T-helper 1 cell (primary cell): ENCODE data around the gene RAB7B.

Source experiments
- DNase-seq, 5 donors: peaks; one replicate each; pipeline ENCODE4 v3.0.0-alpha.2; 2012 to 2020

The RAB7B gene

DNA sequence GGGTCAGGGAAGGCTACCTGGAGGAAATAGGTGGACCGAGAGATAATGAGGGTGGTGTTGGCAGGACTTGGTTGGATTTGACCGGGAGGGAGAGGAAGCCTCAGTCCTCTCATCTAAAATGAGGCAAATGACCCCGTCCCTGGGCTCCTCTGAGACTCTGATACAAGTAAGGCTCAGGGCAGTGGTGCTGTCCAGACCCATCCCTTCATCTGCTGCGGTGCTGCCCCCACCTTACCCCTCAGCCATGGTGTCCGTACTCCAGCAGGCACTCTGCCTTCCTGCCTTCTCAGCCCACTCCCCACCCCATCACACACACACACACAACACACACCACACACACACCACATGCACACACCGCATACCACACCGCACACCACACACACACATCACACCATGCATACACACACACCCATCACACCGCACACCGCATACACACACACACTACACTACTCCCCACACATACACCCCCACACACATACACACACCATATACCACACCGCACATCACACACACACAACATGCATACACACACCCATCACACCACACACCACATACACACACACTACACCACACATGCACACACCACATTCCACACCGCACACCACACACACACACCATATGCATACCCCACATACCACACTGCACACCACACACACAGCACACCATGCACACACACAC lies 30.6 kb downstream of the RAB7B start:
- no peak for DNase-seq

GRCh38 chr1:205972081-205972480 lies 31.1 kb downstream of the RAB7B start:
- no peak for DNase-seq

DNA sequence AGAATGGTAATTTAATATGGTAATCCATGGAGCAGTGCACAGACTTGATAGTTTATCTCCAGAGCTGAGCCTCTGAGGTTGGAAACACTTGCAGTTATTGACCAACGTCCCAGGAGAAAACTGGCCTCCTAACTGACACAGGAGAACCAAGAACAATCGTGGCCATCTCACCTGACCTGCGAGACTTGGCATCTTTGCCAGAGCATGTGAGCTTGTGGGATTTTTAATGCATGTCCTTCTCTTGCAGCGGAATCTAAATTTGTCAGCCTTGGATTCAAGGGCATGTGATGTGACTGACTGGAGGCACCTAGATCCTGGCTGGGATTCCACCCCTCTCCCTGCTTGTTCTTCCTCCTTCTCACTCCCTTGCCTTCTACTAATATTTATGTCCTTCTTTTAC lies 32.1 kb downstream of the RAB7B start:
- DNase-seq: no peak

DNA sequence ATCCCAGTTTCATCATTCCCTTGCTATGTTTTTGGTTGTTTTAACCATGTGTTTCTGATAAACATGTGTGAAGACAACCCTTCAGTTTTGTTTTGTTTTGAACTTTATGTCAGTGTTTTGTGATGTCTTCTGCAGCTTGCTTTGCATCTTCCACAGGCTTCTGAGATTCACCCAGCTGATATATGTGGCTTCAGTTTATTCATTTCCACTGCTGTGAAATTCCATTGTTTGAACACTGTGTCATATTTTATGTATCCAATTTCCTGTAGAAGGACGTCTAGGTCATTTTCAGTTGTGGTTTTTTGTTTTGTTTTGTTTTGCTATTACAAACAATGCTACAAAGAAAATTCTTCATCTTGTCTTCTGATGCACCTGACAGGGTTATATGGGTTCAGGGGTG lies 32.7 kb downstream of the RAB7B start:
- no peak for DNase-seq

DNA sequence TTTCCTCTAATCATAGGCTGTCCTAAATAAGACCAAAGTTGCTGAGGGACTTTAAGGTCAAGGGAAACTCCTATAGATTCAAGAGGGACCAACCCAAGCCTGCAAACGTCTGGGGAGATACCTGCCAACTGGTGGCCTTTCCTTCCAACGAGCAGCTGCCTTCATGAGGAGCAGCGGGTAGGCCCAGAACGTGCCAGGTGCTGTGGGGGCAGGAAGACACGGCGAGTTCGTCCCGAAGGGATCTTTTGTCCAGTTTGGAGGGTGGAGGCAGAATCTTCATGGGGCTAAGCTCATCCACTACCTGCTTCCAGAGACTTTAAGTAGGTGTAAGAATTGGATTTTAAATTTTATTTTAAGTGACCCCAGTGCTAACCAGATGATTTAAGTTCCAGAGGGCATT lies 34.0 kb downstream of the RAB7B start:
- no peak for DNase-seq

GRCh38 chr1:205967554-205968335 lies 35.5 kb downstream of the RAB7B start:
- no peak for DNase-seq

DNA sequence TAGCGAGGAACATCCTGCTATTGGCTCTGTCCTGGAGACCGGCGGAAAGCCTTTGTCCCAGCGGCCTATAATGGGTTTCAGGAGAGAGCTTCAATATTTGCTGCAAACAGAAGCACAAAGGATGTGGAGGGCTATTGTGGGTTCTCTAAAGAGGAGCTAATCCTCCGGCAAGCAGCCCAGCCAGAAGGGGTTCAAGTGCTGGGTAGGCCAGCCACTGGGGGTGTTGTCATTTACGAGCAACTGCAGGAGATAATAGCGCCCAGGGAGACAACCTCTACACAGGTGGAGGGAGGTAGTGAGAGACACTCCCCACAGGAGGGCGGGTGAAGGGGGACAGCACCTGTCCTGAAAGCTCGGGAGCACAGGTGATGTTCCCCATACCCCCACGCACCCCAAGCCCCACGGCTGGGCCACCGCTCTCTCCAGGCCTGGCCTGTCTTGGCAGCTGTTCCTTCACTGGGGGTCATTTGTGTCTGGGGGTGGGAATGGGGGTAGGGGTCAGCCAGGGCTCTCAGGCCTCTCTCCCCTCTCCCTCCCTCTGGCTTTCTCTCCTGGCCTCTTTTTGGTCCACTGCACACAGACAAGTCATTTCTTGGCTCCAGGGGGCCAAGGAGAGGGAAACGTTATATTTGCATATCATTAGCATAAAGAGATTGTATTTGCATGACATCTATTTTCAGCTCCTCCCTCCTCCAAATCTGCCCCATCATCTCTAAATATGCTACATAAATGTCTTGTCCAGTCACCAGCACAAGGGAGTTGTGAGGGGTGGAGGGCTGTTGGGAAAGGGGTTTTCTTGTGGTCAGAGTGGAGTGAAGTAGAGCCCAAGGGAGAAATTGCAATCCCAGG lies 37.9 kb downstream of the RAB7B start:
- DNase-seq: no peak

- DNase-seq: no peak
These were observed 39.6 kb downstream of the RAB7B start for GRCh38 chr1:205963352-205964155.

DNA sequence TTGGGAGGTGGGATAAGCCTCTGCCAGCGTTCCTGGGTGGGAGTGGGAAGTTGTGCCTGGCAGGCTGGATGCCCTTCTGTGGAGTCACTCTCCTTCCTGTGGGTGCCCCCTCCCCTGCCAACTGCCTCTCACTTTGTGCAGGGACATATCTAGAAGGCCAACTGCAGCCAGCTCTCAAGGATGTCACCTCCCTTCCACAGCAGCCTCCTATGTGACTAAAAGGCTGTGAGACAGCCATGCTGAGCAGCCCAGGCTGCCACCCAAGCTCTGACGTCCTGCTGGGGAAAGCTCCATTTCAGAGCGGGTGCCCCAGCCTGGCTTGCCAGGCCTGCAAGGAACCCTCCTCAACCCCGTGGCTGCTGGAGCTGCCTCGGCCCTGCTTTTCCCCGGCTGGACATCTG lies 40.4 kb downstream of the RAB7B start:
- DNase-seq: no peak

DNA sequence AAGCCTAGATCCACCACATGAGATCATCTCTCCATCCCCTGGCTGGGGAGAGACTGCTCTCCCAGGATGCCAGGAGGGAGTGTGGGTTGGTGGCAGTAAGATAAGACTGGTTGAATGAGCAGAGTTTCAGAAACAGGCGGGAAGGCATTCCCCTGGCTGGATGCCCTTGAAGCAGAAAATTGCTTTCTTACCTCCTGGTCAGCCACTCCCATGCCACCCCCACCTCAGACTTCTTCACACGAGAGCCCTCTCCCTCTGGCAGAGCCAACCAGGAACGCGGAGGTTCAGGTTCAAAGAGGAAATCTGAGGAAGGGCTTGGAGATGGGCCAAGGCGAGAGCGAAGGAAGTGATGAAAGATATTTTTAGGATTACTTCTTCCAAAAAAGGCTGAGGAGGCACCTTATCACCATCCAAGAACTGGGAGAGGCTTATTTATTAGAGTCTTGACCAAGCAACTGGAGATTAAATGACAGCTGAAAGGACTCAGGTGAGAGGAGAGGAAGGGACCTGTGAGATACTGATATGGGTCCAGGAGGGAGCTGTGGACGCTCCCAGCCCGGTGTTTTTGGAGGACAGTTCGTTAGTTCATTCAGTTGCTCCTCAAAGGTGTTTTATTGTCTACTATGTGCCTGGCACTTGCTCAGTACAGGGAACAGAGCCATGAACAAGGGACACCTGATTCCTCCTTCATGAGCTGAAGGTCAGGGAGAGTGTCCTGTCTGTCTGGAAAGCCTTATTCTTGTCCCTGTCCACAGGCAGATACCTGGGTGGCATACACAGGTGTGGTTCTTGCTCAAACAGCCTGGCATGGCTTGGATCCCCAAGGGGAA lies 41.0 kb downstream of the RAB7B start:
- no peak for DNase-seq

DNA sequence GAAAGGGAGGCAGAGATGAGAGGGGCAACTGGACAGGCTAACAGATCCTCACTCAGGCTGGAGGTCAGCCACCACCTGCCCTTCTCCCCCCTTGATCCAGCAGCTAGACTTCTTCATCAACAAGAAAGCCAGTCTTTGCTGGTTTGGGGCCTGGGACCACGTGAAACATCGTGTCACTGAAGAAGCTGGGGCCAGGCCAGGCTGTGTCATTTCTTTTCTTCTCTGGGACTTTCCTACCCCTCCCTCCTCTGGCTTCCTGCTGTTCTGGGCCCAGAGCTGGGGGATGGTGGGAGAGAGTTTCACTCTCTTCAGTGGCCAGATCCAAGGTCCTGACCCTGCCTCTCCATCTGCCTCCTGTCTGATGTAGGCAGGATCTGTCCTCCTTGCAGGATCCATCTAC lies 41.8 kb downstream of the RAB7B start:
- peak in 1 of 5 donors; percentile 35 for DNase-seq

DNA sequence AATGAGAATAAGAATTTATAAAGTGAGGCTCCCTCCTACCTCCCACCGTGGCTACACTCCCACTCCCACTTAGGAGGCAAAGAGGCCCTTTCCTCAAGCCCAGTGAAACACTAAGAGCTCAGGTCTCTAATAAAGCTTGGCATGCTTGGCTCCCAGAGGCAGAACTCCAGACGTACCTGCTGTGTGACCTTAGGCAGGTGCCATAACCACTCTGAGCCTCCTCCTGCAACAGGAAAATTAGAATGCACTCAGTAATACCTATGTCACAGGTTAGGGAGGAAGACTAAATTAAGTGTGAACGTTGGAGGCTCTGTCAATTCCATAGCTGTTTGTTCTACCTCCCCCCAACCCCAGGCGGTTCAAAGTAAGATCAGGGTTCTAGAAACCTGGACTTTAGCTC lies 43.4 kb downstream of the RAB7B start:
- DNase-seq: no peak

DNA sequence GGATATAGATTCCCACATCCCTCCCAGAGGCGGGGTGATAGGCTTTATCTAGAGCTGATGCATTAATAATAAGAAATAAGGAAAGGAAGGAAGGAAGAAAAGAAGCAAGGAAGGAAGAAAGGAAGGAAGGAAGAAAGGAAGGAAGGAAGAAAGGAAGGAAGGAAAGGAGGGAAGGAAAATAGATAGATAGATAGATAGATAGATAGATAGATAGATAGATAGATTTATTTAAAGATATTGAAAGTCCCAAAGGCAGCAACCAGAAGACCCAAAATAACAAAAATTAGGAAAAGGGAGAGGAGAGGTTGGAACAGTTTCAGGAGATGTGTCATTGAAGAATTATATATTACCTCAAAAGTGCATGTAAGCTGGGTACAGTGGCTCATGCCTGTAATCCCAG lies 47.7 kb downstream of the RAB7B start:
- no peak for DNase-seq

- no peak for DNase-seq
These were observed 48.3 kb downstream of the RAB7B start for GRCh38 chr1:205954819-205955404.

DNA sequence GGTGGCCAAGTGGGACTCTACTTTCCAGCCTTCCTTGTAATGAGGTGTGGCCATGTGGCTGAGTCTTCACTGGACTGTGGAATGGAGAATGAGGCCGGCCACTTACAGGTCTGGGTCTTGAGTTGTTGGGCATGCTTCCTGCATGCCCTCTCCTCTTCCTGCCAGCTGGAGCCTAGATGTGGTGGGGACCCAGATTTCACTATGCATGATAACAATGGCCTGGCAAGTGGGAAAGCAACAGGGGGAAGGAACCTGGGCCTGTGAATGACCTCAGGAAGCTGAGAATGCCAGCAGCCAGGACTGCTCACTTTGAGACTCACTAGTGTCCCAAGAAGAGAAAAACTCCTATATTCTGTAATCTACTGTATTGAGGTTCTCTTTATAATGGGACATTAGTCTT lies 51.4 kb downstream of the RAB7B start:
- no peak for DNase-seq

GRCh38 chr1:205950826-205951549 lies 52.2 kb downstream of the RAB7B start:
- no peak for DNase-seq

GRCh38 chr1:205950280-205950679 lies 52.9 kb downstream of the RAB7B start:
- DNase-seq: no peak

- DNase-seq: no peak
These were observed 53.4 kb downstream of the RAB7B start for GRCh38 chr1:205949753-205950152.

- no peak for DNase-seq
These were observed 54.3 kb downstream of the RAB7B start for GRCh38 chr1:205948886-205949285.

DNA sequence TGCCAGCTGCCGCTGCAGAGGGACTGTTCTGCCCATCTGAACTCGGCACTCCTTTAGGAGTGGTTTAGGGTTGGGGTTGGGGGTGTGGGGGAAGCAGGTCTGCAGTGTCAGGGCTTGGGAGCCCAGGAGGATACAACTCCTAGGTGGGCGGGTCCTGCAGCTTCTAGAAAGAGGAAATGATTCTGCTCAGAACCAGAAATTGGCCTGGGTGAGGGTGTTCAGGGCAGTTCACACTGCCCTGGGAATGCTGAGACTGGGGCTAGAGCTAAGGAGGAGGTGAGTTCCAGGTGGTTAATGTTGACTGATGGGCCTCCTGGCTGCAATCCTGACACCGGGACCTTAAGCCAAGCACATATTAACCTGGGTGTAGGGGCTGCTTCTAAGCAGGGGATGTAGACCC lies 55.2 kb downstream of the RAB7B start:
- DNase-seq: no peak

DNA sequence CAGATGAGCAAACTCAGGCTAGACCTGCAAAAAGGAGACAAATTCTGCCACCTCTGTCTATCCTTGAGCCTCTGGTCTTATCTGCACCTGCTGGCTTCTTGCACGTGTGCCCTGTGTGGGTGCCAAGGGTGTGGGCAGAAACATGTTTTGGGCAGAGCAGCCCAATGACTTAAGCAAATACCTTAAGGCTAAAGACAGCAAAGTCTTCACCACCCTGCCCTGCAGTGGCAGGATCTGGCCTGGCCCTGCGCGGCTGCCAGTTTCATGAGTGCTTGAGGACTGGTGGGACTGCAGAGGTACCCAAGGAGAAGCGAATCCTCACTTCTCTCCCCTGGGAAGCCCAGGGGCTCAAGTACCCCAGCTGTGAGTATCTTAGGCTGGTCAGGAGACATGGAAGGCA lies 56.2 kb downstream of the RAB7B start:
- DNase-seq: no peak
